ENCODE data around the gene CNTFR. TPM values are rescaled to one million over a fixed set of nuclear protein-coding genes. Genes with fewer than 3 reads are reported as not detected.

The CNTFR gene
- total RNA-seq, 1 donor from 2014 or later: 0.05 TPM

DNA sequence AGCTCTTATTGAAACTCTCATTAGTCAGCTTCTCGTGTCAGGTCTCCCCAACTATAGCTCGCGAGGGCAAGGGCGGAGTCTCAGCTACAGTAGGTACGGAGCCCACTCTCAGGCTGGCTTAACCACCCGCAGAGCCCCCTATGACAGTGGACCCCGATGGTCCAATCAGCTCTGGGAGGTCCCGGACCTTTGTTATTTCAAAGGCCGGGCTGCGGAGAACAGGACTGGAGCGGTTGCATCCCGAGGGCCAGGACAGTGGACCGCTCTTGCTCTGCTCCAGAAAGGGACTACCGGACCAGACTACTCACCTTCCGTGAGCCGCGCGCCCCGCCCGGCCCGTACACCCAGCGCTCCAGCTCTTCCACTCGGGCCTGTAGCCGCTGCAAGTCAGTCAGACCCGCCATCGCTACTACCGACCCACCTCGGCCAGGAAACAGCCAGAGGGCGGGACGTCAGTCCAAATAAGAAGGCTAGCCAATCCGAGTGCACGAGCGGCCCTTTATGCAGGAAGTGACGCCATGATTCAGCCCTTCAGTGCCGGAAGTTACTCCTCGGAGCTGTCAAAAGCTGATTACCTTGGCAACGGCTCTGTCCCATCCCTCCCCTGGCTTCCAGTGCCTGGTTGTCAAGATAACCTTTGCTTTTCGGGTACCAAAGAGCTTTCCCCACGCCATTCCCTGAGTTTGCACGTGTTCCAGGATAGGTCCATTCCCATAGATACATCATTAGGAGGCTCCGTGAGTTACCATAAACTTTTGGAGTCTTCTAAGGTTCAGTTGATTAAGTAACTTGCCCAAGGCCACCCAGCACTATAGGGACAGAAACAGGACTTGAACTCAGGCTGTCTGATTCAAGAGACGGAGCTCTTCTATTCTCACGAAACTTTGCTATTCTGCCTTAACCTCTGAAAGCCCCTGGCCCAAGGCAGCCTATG lies 30.8 kb upstream of the CNTFR start, which contains the start of gene DCTN3:
DCTN3 (minus strand) TSS at position 435 of the 934 bp plus-strand sequence; CDS start at position 404, 31 bp downstream.
- peak; percentile 95 for DNase-seq (ENCODE audit: low read depth)

DNA sequence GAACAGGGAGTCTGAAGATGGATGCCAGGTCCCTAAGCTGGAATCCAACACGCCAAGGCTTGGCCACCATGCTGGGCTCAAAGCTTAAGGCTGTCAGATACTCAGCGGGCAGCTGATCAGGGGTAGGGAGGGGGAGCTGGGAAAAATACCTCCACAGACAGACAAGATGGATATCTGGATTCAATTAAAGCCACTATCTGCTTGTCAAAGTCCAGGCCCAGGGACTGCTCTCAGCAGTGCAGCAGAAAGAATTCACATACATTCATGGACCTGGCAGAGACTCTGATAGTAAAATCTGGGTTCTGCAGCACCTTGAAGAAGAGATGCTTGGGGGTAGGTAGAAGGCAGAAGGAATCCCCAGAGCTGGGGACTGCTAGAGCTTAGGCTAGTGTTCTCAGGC lies 25.6 kb upstream of the CNTFR start:
- DNase-seq (ENCODE audit: low read depth): no peak

DNA sequence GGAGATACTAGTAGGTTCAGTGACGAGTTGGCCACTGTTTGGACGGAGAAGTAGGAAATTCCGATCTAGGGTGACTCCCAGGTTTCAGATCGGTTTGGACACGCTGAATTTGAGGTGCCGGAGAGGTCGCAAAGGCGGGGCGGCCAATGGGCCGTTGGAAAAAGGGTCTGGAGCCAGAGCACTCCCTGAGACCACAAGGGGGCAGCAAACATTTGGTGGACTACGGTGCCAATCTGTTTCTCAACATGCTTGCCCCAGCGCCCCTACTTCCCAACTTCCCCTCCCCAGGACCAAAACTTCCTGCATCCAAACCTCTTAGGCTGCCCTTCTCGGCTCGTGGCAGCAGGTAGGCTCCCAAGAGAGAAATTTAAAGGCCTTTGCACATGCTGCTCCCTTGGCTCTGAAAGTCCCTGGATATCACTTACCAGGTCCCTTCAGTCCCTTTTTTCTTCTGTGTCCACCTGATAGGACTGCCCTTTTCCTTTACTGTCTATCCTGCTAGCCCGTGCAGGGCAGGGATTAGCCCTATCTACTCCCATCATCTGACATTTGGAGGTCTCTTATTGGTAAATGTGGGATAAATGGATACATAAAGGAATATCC lies 23.4 kb upstream of the CNTFR start:
- peak; percentile 90 for DNase-seq (ENCODE audit: low read depth)

DNA sequence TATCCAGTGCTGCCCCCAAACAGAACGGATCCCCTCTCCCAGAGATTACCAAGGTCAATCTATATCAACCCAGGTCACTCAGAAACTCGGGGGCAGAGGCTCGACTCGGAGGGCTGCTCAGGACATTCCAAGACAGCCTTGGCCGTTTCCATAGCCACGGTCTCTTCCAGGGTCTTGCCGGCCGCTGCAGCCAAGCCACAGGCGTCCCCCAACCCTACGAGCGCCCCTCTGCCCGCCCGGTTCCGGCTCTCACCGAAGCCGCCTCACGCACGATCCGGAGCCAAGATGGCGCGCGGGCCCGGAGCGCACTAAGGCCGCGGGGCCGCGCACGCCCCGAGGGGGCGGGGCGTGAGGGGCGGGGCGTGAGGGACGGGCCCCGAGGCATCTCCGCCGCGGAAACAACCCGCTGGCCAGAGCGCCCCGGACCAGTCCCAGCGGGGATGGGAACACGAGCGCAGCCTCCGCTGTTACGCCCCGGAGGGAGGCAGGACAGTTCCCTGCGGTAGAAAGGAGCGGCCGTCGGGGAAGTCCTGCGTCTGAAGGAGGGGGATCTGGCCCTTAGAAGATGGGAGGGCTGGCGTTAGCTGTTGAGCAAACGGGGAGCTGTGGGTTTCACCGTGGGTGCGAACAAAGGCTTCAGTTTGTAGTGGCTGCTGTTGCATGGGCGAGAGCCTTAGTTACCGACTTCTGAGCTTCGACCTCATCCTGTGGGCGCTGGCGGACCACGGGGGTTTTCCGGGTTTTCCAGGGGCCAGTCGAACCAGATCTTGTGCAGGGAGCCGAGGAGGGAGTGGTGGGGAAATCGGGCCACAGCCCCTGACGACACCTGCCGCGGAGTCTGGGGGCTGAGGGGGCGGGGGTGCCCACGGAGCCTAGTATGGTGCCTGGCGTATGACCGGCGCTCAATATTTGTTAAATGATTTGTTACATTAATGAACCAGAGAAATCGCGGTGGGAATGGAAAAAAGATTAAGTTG lies 22.6 kb upstream of the CNTFR start, which contains the start of gene RPP25L:
RPP25L (minus strand) TSS at position 287 of the 977 bp plus-strand sequence. CDS start 801 bp downstream, outside the sequence.
- peak; percentile 92 for DNase-seq (ENCODE audit: low read depth)

DNA sequence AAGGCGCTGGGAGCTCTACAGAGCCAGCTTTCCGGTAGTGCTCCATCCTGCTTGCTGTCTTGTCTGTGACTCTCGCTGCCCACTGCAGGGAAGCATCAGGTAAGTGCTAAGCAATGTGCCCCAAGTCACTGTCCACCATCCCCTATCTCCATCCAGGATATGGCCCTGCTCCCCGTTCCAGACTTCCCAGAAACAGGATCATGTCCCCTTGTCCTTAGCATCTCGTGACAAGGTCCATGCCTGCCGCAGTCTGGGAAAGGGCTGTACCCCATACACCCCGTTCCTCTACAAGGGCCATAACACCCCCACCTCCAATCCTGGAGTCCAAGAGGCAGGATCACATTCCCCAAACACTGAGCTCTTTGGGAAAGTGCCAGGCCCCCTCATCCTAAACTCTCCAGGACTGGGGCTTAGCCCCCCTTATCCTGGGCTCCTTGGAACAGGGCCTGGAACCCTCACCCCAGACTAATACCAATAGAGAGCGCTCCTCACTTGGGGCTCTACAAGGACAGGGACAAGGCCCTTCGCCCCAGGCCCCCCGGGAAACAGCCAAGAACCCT lies 21.8 kb upstream of the CNTFR start:
- DNase-seq (ENCODE audit: low read depth): no peak

DNA sequence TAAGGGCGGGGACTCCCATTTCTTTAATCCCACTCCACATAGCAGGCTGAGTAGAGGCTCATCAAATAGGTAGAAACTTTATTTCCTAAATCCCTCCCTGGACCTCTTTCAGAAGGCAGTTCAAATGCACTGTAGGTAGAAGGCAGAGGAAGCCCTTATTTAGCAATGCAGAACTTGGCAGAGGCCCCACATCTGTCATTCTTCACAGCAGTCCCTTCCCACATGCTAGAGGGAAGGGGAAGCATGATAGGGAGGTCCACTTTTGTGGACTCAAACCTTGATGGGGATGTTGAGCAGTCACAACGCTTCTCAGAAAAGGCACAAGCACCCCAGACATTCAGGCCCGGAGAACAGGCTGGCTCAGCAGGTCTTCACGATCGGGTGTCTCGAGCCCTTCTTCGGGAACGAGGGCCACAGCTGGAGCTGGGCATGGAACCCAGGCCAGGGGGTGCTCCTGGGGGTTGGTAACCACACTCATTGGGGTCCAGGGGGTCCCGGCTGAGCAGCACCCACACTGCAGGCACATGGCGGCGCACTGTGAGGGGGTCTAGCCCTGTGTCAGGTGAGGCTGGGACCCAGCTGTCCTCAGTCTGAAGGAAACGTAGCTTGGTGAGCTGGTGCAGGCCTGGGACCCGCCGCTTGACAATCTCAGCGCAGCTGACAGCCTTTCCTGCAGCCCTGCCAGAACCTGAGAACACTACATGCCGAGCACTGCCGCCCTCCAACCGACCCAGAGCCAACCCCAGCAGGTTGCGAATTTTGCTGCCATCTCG lies 21.1 kb upstream of the CNTFR start:
- DNase-seq (ENCODE audit: low read depth): no peak

DNA sequence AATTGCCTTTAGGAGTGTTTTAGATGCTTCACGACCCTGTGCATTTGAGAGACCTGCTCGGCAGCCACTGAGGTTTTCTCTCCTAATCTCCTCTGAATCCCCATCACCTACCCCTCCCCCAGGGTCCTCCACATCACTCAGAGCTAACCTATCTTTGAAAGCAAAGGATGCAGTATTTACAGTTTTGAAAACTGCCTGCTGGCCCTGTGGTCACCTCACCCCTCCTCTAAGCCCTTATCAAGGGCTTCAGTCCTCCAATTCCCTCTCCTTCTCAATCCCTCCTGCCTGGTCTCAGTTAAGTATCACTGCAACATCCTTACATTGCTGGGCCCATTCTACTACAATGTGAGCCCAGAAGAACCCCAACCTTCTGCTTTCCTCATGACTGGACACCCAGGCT lies 17.8 kb upstream of the CNTFR start:
- no peak for DNase-seq (ENCODE audit: low read depth)

DNA sequence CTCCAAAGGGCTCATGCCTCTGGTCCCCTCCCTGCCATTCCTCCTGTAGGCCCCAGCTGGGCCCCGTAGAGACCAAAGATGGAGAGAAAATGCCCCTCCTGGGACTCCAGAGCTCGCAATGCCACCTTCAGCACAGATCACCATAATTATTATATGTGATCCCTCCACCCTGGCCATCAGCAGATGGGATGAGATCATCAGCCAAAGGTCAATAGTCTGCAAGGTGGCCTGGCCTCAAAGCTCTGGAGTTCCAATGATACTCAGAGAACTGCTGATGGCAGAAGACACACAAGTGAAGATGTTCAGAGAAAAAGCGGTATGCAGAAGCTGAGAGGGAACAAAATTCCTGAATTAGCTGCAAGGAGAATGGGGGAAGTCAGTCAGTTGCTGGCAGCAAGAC lies 17.4 kb upstream of the CNTFR start:
- DNase-seq (ENCODE audit: low read depth): no peak

DNA sequence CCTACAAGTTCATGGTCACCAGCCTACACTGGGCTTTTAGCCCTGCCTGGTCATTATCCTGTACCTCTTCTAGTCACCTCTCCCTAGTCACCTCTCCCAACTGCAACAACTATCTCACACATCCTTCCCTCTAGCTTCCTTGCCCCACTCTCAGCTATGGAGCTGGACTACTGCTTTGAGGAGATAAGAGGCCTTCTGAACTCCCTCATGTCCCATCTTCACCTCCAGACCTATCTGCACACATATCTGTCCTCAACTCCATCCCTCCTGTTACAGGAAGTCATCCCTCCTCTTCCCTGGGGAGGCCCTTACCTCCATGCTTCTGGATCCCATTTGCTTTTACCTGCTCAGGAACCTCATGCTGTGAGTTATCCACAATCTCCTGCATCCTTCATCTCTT lies 16.7 kb upstream of the CNTFR start:
- DNase-seq (ENCODE audit: low read depth): no peak

DNA sequence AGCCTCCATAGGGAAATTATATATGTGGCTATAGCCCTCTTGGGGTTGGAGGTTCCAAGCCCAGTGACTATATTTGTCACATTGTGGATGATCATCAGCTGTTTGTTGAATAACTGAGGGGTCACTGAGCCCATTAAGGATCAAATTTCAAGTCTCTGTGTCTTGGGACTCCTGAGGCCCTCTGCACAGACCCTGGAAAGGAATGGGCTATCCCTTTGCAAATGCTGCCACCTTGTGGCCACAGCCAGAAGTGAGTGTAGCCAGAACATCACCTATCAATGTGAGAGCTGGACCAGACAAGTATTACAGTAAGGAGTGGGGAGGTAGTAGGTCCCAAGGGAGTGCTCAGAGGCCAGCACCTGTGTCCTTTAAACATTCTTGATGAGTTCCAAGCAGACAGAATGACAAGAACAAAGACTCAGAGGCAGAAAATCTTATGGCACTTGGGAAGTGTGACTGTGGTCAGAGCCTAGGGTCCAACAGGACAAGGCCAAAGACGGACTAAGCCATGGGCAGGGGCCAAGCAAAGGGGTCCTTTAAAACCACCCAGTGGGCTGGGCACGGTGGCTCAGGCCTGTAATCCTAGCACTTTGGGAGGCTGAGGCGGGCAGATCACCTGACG lies 14.2 kb upstream of the CNTFR start:
- peak; percentile 85 for DNase-seq (ENCODE audit: low read depth)

DNA sequence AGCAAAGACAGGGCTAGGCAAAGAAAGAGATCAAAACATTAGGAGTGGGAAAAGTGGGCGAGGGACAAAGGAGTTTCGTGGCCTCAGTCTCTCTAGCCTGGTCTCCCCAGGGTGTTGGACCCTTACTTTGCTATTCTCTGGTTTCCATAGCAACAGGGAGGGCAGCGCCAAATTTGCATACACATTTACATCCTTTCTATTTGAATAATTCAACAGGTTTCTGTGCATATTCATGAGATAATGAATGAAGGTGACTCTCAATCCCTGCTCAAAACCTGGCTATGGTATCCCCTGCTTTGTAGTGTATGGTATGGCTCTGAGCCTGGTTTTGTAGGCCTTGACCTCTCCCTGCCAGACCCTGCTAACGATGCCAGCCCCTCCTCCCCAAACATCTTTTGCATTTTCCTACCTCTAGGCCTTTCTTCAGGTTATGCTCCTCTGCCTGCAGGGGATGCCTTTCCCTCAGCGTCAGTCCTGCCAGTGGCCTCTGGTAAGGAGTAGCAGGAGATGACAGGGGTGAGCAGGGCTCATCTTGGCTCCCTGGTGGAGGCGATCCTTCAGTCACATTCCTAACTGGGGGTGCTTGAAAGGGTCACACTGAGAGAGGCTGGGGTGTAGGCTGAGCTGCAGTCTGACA lies 12.5 kb upstream of the CNTFR start:
- no peak for DNase-seq (ENCODE audit: low read depth)

DNA sequence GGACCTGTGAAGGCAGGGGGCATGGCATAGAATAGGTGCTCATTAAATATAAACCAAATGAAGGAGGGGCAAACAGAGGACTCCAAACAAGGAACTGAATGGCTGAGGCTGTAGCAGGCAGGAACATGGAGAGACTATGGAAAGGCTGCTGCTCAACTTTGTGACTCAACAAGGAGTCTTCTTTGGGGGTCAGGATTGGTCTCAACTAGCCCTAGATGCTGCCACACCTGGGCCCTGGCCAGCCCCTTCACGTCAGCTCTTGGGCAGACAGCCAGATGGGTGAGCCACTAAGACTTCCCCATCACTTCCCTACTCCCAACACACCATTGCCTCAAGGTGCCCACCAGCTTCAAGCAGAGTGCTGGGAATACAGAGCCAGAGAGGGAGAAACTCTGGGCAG lies 11.4 kb upstream of the CNTFR start:
- DNase-seq (ENCODE audit: low read depth): no peak

DNA sequence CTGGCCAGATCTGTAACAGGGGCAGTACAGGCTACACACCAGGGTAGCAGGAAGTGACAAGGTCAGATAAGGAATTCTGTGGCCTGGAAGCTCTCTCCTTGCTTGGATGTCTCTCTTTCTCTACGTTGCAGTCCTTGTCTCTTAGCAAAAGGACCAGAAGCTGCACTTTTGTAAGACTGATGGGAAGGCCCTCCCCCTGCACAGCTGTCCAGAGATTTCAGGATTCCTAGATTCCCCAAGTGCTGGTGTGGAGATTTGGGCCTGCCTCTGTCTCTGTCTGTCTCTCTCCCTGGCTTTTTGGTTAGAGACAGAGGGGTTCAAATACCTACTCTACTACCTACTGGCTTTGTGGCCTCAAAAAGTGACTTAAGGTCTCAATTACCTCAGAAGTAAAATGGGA lies 10.0 kb upstream of the CNTFR start:
- peak; percentile 44 for DNase-seq (ENCODE audit: low read depth)

DNA sequence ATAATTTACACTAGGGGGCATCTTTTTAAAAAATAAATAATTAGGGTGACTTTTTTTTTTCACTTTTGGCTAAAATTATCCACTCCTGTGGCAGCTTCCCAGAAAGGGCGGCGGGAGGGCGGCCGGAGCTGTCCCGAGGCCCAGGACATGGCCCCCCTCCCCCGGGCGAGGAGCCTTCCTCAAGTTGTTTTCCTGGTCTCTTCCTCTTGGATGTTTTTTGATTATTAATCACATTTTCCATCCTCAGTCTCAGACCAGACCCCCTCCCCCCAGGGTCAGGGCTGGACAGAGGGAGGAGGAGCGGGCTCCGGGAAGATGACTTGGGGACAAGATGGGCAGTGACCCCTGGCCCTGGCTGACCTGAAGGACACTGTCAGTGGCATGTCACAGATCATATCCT lies 4.7 kb upstream of the CNTFR start:
- DNase-seq (ENCODE audit: low read depth): no peak

DNA sequence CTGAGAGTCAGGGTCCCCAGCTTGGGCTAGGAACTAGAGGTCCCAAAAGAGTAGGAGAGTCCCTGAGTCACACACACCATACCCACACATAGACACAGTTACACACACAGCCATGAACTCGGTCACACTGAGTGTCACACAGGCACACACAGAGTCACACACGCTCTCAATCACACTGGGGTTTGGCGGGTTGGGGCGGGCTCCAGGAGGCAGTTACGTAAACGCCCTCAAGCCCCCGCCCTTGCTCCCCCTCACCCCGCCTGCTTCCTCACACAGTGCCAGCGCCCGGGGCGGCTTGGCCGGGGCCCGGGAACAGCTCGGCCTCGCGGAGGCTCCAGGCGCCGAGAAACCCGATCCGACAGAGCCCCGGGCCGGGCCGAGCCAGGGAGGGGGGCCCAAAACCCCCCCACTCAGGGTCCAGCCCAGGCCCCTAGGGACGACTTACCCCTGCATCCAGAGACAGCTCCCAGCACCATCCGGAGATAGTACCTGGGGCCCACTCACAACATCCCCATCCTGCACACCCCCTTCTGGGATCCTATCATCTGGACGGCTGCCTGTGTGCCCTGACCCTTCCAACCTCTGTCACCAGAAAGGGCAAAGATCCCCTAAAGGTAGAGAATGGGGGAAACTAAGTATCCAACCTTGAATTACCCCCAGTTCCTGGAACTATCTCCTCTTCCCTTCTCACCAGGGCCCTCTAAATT lies 3.5 kb upstream of the CNTFR start:
- no peak for DNase-seq (ENCODE audit: low read depth)

DNA sequence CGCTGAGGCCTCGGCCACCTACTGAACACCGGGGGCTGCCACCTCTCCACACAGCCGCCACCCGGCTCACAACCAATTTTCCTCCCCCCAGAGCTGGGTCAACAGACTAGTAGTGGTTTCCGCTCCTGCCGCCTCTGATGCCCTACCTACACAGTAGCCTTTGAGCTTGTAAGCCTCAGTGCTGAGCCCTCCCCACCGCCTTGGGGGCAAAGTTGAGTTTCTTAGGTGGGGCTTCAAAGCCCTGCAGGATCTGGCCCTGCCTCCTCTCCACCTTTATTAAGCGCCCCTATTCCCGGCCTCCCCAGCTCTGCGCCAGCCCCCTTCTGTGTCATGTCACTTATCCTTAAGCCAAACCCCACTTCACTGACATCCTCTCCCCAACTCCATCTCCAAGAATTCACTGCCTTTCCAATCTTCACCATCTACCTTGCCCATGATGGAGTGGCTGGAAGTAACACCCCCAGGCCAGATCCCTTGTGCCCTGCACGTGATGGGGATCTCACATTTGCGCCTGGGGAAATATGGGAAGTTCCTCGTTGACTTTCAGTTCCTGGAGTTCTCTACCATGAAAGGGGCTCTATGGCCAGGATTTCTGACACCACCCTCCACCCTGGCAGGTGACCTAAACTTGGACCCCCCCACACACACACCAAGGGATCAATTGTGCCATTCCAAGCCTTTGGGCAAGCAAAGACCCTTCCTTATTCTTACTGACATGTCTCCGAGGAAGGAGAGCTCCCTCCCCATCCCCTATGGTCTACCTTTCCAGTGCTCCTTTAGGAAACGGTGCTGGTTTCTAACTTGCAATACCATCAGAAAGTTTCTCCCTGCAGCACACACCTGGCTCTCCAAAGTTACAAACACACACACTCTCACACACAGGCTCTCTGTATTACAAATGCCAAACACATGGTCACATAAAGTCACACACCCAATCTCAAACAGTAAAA lies 2.7 kb upstream of the CNTFR start:
- DNase-seq (ENCODE audit: low read depth): no peak

DNA sequence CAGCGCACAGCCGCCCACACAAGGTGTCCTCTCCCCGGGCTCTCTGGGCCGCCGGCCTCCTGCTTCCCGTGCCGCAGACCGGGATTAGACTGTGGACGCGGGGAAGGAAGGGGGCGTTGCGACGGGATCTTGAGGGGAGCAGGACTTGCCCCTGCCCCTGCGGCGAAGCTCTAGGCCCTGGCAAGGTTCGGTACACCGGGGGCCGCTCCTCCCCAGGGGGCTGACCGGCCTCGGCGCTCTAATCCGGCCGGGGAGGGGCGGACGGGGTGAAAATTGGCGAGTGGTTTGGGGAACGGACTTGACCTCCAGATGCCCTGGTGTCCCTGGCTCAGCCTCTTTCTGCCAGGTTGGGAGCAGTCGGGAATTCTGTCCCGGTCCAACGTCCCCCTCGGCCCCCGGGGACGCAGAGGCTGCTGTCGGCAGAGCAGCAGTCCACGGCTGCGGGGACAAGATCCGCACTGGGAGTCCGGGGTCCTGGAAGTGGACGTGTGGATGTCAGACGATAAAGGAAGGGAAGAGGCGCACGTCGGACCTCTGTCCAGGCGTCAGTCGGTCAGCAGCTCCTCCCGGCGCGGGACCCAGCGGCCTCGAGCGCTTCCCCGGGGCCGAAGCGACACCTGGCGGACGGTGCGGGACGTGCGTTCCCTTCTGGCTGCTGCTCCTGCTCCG lies 1.9 kb upstream of the CNTFR start:
- DNase-seq (ENCODE audit: low read depth): peak; percentile 78
